GM18517 (cell line): ENCODE measurements around the gene ALG2.

ENCODE experiments used
- ATAC-seq: cut with Tn5 transposase; IDR thresholded peaks from one replicate; pipeline ENCODE4 v1.9.1; 2021; ENCODE audit warnings: mild to moderate bottlenecking, moderate library complexity; ENCODE audit not compliant: unreplicated experiment

The ALG2 gene

DNA sequence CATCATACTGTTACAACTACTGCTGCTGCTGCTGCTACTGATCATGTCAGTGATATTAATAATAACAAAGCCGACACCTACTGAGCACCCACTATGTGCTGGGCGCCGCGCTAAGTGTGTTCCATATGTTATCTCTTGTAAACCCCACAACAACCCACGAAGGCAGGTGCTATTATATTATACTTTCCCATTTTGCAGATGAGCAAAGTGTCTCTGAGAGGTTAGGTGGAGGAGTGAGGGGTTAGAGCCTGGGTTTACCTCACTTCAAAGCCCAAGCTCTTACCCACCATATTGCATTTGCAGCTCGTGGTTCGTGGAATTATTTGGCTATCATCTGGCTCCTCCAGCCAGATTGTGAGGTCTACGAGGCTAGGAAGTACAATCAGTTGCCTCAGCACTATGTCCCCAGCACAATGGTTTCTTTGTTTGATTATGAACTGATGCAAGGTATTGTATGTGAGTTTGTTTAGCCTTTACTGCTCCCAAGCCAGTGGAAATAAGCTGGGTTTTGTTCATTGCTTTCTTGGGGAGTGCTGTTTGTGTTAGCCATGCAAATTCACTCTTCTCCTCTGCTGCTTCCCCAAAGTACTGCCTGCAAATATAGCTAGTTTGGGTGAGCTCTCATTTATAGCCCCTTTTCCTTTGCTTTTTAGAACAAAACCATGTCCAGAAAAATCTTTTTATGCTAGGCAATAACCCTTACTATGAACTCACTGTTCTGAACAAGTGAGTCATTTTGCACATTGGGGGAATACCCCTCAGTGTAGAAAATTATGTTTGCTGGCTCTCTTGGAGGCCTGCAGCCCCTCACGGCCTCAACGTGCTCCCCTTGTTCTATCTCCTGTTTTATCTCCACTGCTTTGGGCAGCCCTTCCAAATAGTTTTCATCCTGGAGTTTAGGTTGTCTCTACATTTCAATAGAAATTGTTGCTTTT lies 47.9 kb downstream of the ALG2 start:
- ATAC-seq: no peak

DNA sequence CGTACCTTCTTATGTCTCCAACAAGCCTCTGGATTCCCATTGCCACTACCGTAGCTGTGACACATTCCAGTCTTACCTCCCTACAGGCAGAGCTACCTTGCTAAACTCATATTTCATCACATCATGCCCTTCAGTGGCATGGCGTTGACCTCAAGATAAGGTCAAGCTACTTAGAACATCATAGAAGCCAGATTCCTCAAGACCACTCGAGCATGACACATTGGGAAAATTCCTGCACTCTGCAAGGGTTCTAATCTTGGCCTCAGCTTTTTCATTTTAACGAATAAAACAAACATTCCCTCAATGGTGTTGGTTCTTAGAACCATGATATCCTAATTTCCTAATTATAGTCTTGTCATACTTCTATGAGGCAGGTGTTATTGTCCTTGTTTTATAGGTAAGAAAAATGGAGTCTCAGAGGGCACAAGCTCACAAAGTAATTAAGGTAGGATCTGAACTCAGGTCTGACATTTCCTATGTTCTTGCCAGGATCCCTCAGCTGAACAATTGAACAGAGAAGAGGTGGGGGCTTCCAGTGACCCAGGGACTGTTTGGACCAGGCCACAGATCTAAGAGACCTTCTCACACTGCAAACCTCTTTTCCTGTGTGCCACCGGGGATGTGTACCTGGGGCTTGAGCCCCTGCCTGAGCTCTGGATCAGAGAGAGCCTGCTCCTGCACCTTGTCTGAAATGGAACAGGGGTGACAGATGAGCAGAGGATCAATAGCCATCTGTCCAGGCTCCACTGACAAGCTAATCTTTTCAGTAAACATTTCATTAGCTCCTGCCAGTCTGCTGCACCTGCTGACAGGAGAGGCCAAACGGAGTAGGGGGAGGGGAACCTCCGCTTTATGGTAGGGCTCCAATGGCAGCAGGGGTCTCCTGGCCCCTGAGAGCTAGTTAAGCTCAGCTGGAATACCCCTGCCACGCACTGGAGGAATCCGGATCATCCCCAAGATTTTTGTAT lies 49.3 kb downstream of the ALG2 start:
- no peak for ATAC-seq

DNA sequence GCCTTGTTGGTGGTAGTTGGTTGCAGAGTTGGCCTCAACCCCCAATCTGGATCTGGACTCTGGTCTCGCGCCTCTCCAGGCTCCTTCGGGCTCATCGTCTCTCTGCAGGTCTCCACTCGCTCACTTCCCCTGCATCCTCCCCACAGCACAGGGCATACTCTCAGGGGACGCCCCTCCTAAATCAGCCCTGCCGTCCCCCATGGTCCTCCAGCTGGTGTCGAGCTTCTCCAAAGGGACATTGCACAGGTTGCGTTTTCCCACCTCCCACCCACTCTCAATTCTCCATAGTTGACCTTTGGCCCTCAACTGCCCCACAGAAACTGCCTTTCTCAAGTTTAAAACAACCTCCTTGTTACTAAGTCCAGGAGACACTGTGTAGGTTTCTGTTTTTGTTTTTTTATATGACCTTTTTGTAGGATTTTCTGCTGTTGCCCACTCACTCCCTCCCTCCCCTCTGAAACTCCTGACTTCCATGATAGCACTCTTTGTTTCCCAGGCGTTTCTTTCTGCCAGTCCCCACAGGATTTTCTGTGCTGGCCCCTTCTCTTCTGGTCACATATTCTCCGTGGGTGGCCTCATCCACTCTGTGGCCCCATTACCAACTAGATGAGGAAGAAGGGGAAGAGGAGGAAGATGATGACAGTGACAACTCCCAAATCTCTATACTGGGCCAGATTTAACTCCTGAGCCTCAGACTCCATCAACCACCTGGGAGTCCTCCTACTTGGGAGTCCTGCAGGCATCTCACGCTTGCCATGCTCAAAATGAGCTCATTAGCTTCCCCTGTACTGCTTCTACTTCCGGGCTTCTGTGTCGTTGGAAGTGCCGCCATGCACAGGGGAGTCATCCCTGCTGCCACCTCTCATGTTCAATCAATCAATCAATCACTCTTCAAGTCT lies 50.3 kb downstream of the ALG2 start:
- ATAC-seq: no peak

DNA sequence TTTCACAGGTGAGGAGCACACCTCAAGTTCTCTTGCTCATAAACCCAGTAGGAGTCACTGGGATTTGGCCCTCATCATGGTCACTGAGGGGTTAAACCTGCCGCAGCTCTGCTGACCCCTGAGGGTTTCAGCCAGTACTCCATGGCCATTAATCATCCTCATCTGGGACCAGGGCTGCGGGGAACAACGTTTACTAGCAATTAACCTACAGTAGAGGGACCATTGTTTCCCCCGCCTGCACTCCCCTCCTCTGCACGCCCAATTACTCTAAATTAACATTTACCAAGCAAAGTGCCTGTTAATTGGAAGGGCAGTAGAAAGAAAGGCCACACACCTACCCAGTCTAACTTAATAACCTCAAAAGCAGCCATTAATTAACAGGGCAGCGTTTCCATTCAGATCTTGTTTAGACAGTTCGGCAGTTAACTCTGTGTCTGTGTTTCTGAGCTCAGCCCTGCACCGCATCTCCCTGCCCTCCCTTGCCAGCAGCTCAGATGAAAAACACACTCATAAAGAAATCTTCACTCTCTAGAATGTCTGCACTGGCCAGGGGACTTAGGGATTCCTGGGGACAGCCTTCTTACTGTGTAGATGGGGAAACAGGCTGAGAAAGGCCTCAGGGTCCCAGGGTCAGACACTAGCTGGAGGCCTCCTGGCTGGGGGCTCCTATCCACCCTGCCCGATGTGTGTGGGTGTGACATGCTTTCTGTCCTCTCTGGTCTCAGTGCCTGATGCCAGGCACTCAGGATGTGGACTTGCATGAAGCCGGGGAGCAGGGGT lies 51.6 kb downstream of the ALG2 start:
- no peak for ATAC-seq

DNA sequence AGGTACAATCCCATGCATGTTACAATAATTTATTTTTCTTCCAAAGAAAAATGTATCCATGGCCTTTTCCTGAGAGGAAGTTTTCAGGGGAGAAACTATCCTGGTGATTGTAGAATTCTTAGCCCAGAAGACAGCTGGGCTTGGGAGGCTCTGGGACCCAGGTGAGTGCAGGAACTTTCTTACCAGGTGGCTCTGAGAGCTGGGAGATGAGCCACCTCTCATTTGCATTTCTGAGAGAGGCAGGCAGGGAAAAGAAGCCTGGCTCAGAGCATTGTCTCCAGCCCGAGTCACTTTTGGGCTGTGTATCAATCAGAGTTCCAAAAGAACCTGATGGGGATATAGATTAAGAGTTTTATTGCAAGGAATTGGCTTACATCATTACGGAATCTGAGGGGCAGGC lies 52.7 kb downstream of the ALG2 start:
- no peak for ATAC-seq

DNA sequence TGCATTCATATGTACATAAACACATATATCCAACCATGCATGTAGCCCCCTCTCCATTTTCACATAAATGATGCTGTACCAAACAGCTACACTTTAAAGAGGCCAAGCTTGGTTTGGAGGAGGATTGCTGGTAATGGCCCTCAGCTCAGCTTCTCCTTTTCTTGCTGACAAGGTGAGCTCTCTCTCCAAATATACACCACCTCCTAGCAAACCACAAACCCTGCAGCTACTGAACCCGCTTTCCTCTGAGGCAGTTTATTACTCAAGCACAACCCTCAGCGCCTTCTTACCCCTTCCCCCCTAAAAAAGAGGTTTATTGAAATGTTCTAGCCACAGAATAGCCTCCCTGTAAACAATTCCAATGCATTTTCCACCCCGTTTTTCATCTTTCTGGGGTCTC lies 54.0 kb downstream of the ALG2 start:
- no peak for ATAC-seq

DNA sequence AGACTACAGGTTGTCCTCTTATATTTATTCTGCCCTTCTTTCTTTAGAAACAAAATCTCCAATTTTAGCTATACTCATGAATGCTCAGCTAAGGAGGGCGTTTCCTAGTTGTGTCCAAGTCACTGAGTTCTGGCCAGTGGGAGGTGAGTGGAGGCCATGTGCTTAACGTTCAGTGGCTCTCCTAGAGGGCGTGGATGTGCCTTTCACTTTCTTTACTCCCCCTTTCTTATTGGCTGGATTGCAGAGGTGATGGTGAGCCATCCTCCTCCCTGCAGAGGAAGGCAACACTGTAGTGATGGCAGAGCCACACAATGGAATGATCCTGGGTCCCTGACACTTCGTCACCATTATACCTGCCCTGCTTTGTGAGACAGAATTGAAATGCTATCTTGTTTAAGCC lies 54.6 kb downstream of the ALG2 start:
- no peak for ATAC-seq
